D721Med (cell line): ENCODE data around the gene CDRT15.

Experiments
- DNase-seq: peaks from one replicate; pipeline ENCODE4 v3.0.0; 2011; ENCODE audit warnings: low spot score; ENCODE audit not compliant: insufficient read length
- FAIRE-seq: peaks from 2 replicates; lab custom pipeline; 2011; peaks lifted over from hg19 to GRCh38; lab: Jason Lieb, UNC
- TF ChIP-seq, protein P1 (sequence below): IDR thresholded peaks from 2 replicates; pipeline ENCODE4 v1.5.1; 2012; ENCODE audit warnings: mild to moderate bottlenecking, control low read depth; ENCODE audit not compliant: insufficient read depth; ENCODE audit errors: missing control alignments

CDRT15 gene

DNA sequence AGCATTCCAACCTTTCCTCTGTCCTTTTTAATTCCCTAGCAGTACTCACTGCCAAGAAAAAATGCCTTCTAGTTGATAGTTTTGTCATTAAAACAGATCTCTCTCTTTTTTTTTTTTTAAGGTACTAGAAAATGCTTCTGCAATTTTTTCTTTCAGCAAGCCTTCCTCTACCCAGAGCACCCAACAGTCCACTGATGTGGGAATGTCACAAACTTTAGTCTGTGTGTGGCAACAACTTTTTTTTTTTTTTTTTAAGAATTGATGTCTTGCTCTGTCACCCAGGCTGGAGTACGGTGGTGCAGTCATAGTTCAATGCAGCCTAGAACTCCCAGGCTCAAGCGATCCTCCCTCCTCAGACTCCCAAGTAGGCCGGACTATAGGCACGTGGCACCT lies 34.7 kb downstream of the CDRT15 start:
- DNase-seq (no peak), FAIRE-seq (no peak)
- TF ChIP-seq, protein P1, sequence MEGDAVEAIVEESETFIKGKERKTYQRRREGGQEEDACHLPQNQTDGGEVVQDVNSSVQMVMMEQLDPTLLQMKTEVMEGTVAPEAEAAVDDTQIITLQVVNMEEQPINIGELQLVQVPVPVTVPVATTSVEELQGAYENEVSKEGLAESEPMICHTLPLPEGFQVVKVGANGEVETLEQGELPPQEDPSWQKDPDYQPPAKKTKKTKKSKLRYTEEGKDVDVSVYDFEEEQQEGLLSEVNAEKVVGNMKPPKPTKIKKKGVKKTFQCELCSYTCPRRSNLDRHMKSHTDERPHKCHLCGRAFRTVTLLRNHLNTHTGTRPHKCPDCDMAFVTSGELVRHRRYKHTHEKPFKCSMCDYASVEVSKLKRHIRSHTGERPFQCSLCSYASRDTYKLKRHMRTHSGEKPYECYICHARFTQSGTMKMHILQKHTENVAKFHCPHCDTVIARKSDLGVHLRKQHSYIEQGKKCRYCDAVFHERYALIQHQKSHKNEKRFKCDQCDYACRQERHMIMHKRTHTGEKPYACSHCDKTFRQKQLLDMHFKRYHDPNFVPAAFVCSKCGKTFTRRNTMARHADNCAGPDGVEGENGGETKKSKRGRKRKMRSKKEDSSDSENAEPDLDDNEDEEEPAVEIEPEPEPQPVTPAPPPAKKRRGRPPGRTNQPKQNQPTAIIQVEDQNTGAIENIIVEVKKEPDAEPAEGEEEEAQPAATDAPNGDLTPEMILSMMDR, result no peak

DNA sequence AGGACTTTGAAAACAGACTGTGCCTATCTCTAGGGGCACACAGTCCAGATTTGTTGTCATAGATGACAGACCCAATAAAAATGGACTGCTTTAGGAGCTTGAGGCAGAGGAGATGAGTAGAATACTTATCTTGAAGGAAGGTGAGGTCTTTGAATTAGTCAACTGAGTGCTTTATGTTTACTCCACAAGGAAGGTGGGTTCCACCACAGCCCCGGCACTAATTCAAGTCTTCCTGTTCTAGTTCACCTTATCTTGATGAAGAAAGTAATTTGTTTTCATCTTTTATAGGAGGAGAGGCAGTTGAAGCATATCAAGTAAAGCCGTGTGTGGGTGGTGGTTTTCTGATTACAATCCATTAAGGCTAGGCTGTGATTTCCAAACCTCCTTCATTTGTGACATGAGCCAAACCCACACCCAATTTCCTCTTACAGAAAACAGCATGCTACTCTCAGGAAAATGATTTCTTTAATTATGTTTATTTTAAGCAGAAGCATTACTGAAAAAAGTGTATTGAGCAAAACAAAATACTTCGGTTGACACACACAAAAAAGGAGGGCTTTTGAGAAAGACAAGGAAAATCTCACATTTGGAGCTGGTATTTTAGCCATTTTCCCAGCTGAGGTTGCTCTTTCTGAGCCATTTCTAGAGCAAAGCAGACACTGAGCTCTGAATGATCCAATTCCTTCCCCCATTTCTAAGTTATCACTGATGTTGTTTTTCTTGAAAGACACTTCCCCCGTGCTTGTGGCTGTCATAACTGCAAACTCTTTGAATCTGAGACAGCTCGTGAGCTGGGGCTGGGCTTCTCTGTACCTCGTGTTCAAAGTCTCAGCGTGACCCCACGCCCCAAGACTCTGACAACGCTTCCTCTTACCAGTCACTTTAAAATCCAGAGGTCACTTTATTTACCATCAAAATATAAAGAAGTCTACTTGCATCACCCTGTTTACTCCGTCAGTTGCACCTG lies 35.4 kb downstream of the CDRT15 start:
- TF ChIP-seq, protein P1, result no peak
- DNase-seq (no peak), FAIRE-seq (no peak)

GRCh38 chr17:14200354-14200753 lies 36.3 kb downstream of the CDRT15 start:
- FAIRE-seq (no peak), DNase-seq (no peak)
- TF ChIP-seq, protein P1, result no peak

DNA sequence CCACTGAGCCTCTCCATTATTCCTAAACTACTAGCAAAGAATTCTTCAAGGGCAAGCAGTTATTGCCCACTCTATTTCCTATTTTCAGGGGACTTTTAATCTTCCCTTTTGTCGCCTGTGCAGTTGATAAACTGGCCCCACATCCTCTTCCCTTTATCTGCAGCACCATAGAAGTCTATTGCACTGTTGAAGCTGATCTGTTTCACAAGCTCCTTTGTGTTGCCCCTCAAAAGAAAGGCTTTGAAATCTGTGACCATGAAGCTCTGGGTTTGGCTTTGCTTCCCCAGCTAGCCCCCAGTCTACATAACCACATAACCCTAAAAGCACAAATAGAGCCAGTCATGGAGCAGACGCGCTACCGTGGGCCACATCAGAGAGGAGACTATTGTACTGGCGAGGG lies 37.1 kb downstream of the CDRT15 start:
- no peak for DNase-seq
- no peak for FAIRE-seq
- TF ChIP-seq, protein P1, result no peak

- DNase-seq (no peak), FAIRE-seq (no peak)
- TF ChIP-seq, protein P1, result no peak
Measured at GRCh38 chr17:14198575-14198974, 38.1 kb downstream of the CDRT15 start.

GRCh38 chr17:14198013-14198412 lies 38.6 kb downstream of the CDRT15 start:
- TF ChIP-seq, protein P1, result no peak
- FAIRE-seq, result no peak
- no peak for DNase-seq

- DNase-seq, result no peak
- TF ChIP-seq, protein P1, result no peak
- no peak for FAIRE-seq
Measured at GRCh38 chr17:14197586-14197985, 39.1 kb downstream of the CDRT15 start.
